ENCODE measurements around the gene FBXL17. TPM values are rescaled to one million over a fixed set of nuclear protein-coding genes. Genes with fewer than 3 reads are reported as not detected.
"Not testable (repeated sequence)": the region's sequence is repeated elsewhere in the genome, so short reads cannot be mapped to it uniquely, and the experiment has no call there.

FBXL17 gene
- total and polyA plus RNA-seq, 2 of the 4 experiments (the other 2 are of a cell fraction): 3.9 to 8.1 TPM

GRCh38 chr5:108396837-108397236, 14.9 kb upstream of the FBXL17 start:
- H3K79me1 ChIP-seq (ENCODE audit: low read depth in 1 of 2, low read length in 2 of 2); H3K18ac ChIP-seq (ENCODE audit: low read depth, low read length); H4K8ac ChIP-seq (ENCODE audit: low read depth in 2 of 2, low read length in 2 of 2); H3K4ac ChIP-seq (ENCODE audit: low read depth, low read length); H2AFZ ChIP-seq (replicated peaks; ENCODE audit: low read length, poor library complexity); H3K27ac ChIP-seq (ENCODE audit: insufficient read depth, low read length); H3K14ac ChIP-seq (replicated peaks; ENCODE audit: low read depth, low read length); H3K9me3 ChIP-seq (ENCODE audit: control insufficient read depth, insufficient read depth, low read length); H3K56ac ChIP-seq (ENCODE audit: extremely low read depth, insufficient read depth, low read length); in situ Hi-C loops (cut with MboI; ENCODE audit: low sequenced_read_pairs); BruUV-seq (replicated peaks); H4K5ac ChIP-seq (ENCODE audit: low read depth, low read length); CTCF ChIA-PET; H2BK15ac ChIP-seq (ENCODE audit: low read depth, low read length); H3K9me1 ChIP-seq (ENCODE audit: insufficient read depth, low read length); H4K91ac ChIP-seq (ENCODE audit: insufficient read depth, low read depth, low read length); H4K20me1 ChIP-seq (ENCODE audit: insufficient read depth, low read length); H3K4me2 ChIP-seq (ENCODE audit: low read depth, low read length); POLR2A ChIA-PET (ENCODE audit: unreplicated experiment); H3K4me3 ChIP-seq (ENCODE audit: insufficient read depth, low read depth, low read length); H2BK5ac ChIP-seq (ENCODE audit: low read depth, low read length, poor library complexity, severe bottlenecking); H3K4me1 ChIP-seq (ENCODE audit: control insufficient read depth, insufficient read depth, low read length); H2BK120ac ChIP-seq (ENCODE audit: low read depth, low read length); H3K9ac ChIP-seq (ENCODE audit: low read depth, low read length); H2AK9ac ChIP-seq (replicated peaks; ENCODE audit: low read depth, low read length, poor library complexity); dilution Hi-C loops (cut with HindIII; ENCODE audit: low sequenced_read_pairs, unreplicated experiment); H2AK5ac ChIP-seq (ENCODE audit: low read depth, low read length); H3K27me3 ChIP-seq (ENCODE audit: control insufficient read depth, insufficient read depth, low read length); H3K23ac ChIP-seq (ENCODE audit: low read depth, low read length); H2BK20ac ChIP-seq (ENCODE audit: low read depth, low read length); ATAC-seq (ENCODE audit: low read depth); H3K36me3 ChIP-seq (ENCODE audit: control insufficient read depth, insufficient read depth, low read length); intact Hi-C loops (cut with micrococcal nuclease); DNase-seq: not testable (repeated sequence)
- WGBS, 2 experiments (ENCODE audit: extremely low coverage in 2 of 2, insufficient read length in 1 of 2): no CpG with 5 or more reads among the region's 5 CpGs

All from IMR-90 (cell line).